Measurements from ENCODE around the gene LDLRAD2.

- TF ChIP-seq CTCF (IDR thresholded peaks at IDR 0.05), result no peak
- TF ChIP-seq POLR2A (IDR thresholded peaks at IDR 0.05), result no peak
Observed at GRCh38 chr1:21841852-21842466, 29.9 kb downstream of the LDLRAD2 start.
